ENCODE data around the gene RBM34. TPM values are rescaled to one million over a fixed set of nuclear protein-coding genes. Genes with fewer than 3 reads are reported as not detected.

Gene RBM34
- total RNA-seq: 50.6 and 70.7 TPM in 2 replicates

GRCh38 chr1:235160957-235161684 lies at the start of gene RBM34:
Gene RBM34 (minus strand): TSS chr1:235161250. CDS start chr1:235161226, 24 bp downstream.

GRCh38 chr1:235128456-235129328 lies 32.4 kb downstream of the RBM34 start, which contains the start of gene TOMM20:
Gene TOMM20 (minus strand): TSS chr1:235128837. CDS start chr1:235128715, 122 bp downstream.

Other genes with a start within 250 kb of the RBM34 start
- gene TOMM20, start 32.4 kb downstream of the RBM34 start, total RNA-seq: 78.1 and 96.6 TPM in 2 replicates
- 31.1 and 33.5 TPM in 2 replicates for gene ARID4B, start 166.9 kb upstream of the RBM34 start, total RNA-seq
- gene GGPS1, start 167.3 kb upstream of the RBM34 start, total RNA-seq: 24.1 and 33.5 TPM in 2 replicates
- 18.2 and 23.2 TPM in 2 replicates for gene TBCE, start 206.2 kb upstream of the RBM34 start, total RNA-seq

All from smooth muscle cell of trachea (primary cell).